HG03571 (cell line): ENCODE measurements around the gene ZNF646.

Source experiments
- ATAC-seq: cut with Tn5 transposase; IDR thresholded peaks from one replicate; pipeline ENCODE4 v1.9.1; 2021; ENCODE audit not compliant: unreplicated experiment

ZNF646 gene

GRCh38 chr16:31130899-31131298, 56.7 kb downstream of the ZNF646 start:
- no peak for ATAC-seq

DNA sequence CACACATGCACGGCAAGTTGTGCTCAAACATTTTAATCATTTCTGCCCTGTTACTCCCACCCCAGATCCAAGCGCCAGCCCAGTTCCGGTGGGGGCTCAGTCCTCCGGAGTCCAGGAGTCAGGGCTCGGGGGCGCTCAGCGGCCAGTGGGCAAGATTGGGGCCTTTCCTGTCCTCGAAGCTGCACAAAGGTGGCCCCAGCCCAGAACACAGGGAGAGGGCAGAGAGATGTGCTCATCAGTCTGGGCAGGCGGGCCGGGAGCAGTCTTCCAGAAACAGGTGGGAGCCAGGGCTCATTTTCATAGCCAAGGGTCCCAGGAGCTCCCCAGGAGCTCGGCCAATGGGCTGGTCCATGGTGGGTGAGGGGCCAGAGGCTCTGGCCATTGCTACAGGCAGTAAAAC, 57.2 kb downstream of the ZNF646 start:
- no peak for ATAC-seq

DNA sequence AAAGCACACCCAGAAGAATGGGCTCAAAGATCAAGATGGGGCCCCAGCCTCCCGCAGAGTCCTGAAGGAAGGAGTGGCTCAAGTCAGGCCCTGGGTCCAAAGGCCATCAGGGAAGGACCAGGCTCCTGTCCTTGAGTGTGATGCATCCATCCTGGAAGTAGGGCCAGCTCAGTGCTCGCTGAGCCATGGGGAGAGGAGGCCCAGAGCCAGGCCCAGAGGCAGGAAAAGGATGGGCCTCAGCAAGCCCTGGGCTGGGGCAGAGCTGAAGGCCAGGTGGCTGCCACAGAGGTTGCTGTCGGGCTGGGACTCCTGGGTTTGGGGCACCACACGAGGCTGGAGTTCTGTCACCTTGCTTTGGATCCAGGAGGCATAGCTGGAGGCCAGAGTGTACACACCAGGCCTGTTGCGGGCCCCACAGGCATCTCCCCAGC, 57.6 kb downstream of the ZNF646 start:
- ATAC-seq, result no peak

- ATAC-seq, result no peak
Measured at GRCh38 chr16:31132303-31132979, 58.2 kb downstream of the ZNF646 start.

GRCh38 chr16:31133046-31133501, 58.9 kb downstream of the ZNF646 start:
- ATAC-seq, result no peak
